T-cell (primary cell): ENCODE measurements around the gene PCBP1. TPM values are rescaled to one million over a fixed set of nuclear protein-coding genes. Genes with fewer than 3 reads are reported as not detected.

Experiments
- ATAC-seq, 4 experiments: fragments of 200-7000 bp in 3 of 4; fragments of 150-1000 bp in 1 of 4; cut with Tn5 transposase; replicated peaks in 1 of 4; 1 replicate in 3 of 4; 2 replicates in 1 of 4; pipeline ENCODE4 v1.10.0; 2021; ENCODE audit warnings: moderate library complexity in 3 of 4, mild to moderate bottlenecking in 2 of 4, moderate number of reproducible peaks in 1 of 4
- CTCF ChIA-PET, 2 donors: fragments of 300-600 bp; sonication (Branson Sonifier 250); formaldehyde crosslinking; loops; one replicate each; lab custom pipeline; 2022; ENCODE audit warnings: antibody characterized with exemption in 2 of 2; lab: Charles Lee
- POLR2A ChIA-PET, 2 donors: fragments of 300-600 bp; sonication (Branson Sonifier 250); formaldehyde crosslinking; loops; one replicate each; lab custom pipeline; 2022; ENCODE audit warnings: antibody characterized with exemption in 2 of 2; lab: Charles Lee
- DNase-seq, 35 experiments: peaks; one replicate each; pipeline versions ENCODE4 v3.0.0 to v3.0.0-alpha.2; 2013 to 2023
- H3K27ac ChIP-seq: one replicate; pipeline ENCODE4 v1.5.1; 2013; ENCODE audit warnings: low read length
- H3K27me3 ChIP-seq, 2 experiments: replicated peaks in 1 of 2; 1 replicate in 1 of 2; 2 replicates in 1 of 2; pipeline versions ENCODE4 v1.6.1 to v1.7.0; 2013; ENCODE audit warnings: low read length in 1 of 2, mixed read lengths in 1 of 2; ENCODE audit not compliant: control insufficient read depth in 2 of 2, insufficient read depth in 2 of 2; ENCODE audit errors: extremely low read depth in 1 of 2
- H3K36me3 ChIP-seq, 2 donors: 1 replicate in 1 of 2; 2 replicates in 1 of 2; pipeline versions ENCODE4 v1.6.1 to v1.7.0; 2013; ENCODE audit warnings: low read length in 1 of 2; ENCODE audit not compliant: control insufficient read depth in 2 of 2, insufficient read depth in 1 of 2; ENCODE audit errors: extremely low read depth in 1 of 2
- H3K4me1 ChIP-seq, 2 experiments: 1 replicate in 1 of 2; 2 replicates in 1 of 2; pipeline versions ENCODE4 v1.6.1 to v1.7.0; 2013; ENCODE audit warnings: low read length in 2 of 2, mixed read lengths in 1 of 2; ENCODE audit not compliant: insufficient read depth in 2 of 2, control insufficient read depth in 1 of 2; ENCODE audit errors: extremely low read depth in 1 of 2
- H3K4me3 ChIP-seq, 2 donors: 1 replicate in 1 of 2; 2 replicates in 1 of 2; pipeline versions ENCODE4 v1.5.1 to v1.7.0; 2013; ENCODE audit warnings: mild to moderate bottlenecking in 2 of 2, low read length in 1 of 2, moderate library complexity in 1 of 2; ENCODE audit not compliant: control insufficient read depth in 1 of 2; ENCODE audit errors: extremely low read depth in 1 of 2
- H3K9me3 ChIP-seq: 2 replicates; pipeline ENCODE4 v1.7.0; 2013
- H3K27ac Mint-ChIP-seq, 2 donors: one replicate each; pipeline ENCODE4 v1.8.0; 2020 to 2021; ENCODE audit warnings: mild to moderate bottlenecking in 2 of 2, mixed read lengths in 2 of 2
- H3K27me3 Mint-ChIP-seq, 2 donors: one replicate each; pipeline ENCODE4 v1.8.0; 2021 to 2022; ENCODE audit warnings: mixed read lengths in 2 of 2
- H3K36me3 Mint-ChIP-seq: one replicate; pipeline ENCODE4 v1.8.0; 2021; ENCODE audit warnings: mixed read lengths
- H3K4me1 Mint-ChIP-seq, 3 donors: one replicate each; pipeline ENCODE4 v1.8.0; 2020 to 2022; ENCODE audit warnings: mixed read lengths in 3 of 3, mild to moderate bottlenecking in 1 of 3
- H3K4me3 Mint-ChIP-seq, 3 donors: one replicate each; pipeline ENCODE4 v1.8.0; 2020 to 2022; ENCODE audit warnings: mild to moderate bottlenecking in 3 of 3, mixed read lengths in 3 of 3, moderate library complexity in 3 of 3
- H3K9me3 Mint-ChIP-seq, 3 donors: one replicate each; pipeline ENCODE4 v1.8.0; 2020 to 2022; ENCODE audit warnings: mixed read lengths in 3 of 3
- WGBS: methylation state at CpG from one replicate; pipeline ENCODE4 v1.1.5; 2013; ENCODE audit warnings: missing lambda C conversion rate; ENCODE audit not compliant: insufficient coverage; 5-methylcytosine and 5-hydroxymethylcytosine counted together
- total RNA-seq, 35 experiments: library from RNA in 6 of 35; stranded (reverse) in 6 of 35; fragments of 120-200 nt in 1 of 35; gene quantifications; one replicate each; pipeline versions ENCODE4 v1.2.1 to v1.2.4 and lab custom pipeline; 2013 to 2026

PCBP1 gene
- total RNA-seq, 5 donors from 2014 or later (not counting 1 experiment from before 2014, with no cell fraction given) = 303 to 431 (median 386) TPM

GRCh38 chr2:70070542-70071268 lies 16.6 kb upstream of the PCBP1 start:
- H3K9me3 Mint-ChIP-seq = no peaks in the 10 kb centered on the region
- no peaks in the 10 kb centered on the region for H3K27me3 Mint-ChIP-seq
- ChIA-PET CTCF (interaction anchor here (0.6 to 2.8 kb wide), 26 partner anchors 9 to 634 kb away, joined by 3 to 51 read pairs (median 4); partner anchors contain the start of genes C2orf42 (in 1 of the 2), MXD1 (in 1 of the 2), NFU1 (in 1 of the 2) and PCBP1 (in 1 of the 2)), POLR2A (interaction anchor here in 1 of 2 donors (0.6 to 1.0 kb wide), 4 partner anchors 15 to 1261 kb away, joined by 6 to 13 read pairs (median 10); partner anchors contain the start of genes MXD1 and ZNF638)
- H3K36me3 Mint-ChIP-seq = peaks cover 28% of the 10 kb centered on the region
- Histone ChIP-seq H3K9me3 (no peaks in the 10 kb centered on the region), H3K36me3 (peaks cover 0 to 29% of the 10 kb centered on the region in 2 donors), H3K27me3 (no peaks in the 10 kb centered on the region), H3K4me3 (peak overlapping the region; percentile 23 to 26), H3K27ac (peak overlapping the region; percentile 95), H3K4me1 (peaks cover 24 to 45% of the 10 kb centered on the region in 2 experiments)
- WGBS = 0% methylated on average over 1 of the region's 13 CpGs
- peak in 34 of 35 experiments; percentile 24 to 87 (median 48) for DNase-seq
- ATAC-seq = peak; percentile 49 to 80 (median 78)
- peak overlapping the region; percentile 56 to 72 (median 71) for H3K4me3 Mint-ChIP-seq
- peak overlapping the region; percentile 95 to 97 for H3K27ac Mint-ChIP-seq
- peaks cover 44 to 61% (median 59%) of the 10 kb centered on the region in 3 donors for H3K4me1 Mint-ChIP-seq

GRCh38 chr2:70073493-70073892 lies 13.8 kb upstream of the PCBP1 start:
- Histone ChIP-seq H3K27ac (no peak overlapping the region), H3K4me1 (peaks cover 23 to 37% of the 10 kb centered on the region in 2 experiments), H3K27me3 (no peaks in the 10 kb centered on the region), H3K9me3 (no peaks in the 10 kb centered on the region), H3K36me3 (peaks cover 0 to 40% of the 10 kb centered on the region in 2 donors), H3K4me3 (no peak overlapping the region)
- peaks cover 32% of the 10 kb centered on the region for H3K36me3 Mint-ChIP-seq
- H3K27me3 Mint-ChIP-seq = no peaks in the 10 kb centered on the region
- ChIA-PET POLR2A (interaction anchor here in 1 of 2 donors (0.7 to 1.1 kb wide), 3 partner anchors 9 to 360 kb away, joined by 3 to 10 read pairs (median 4); no protein-coding TSS in a partner anchor), CTCF (interaction anchor here (0.6 to 1.3 kb wide), 3 partner anchors 8 to 166 kb away, joined by 3 to 5 read pairs (median 3); no protein-coding TSS in a partner anchor)
- DNase-seq = no peak
- H3K9me3 Mint-ChIP-seq = no peaks in the 10 kb centered on the region
- H3K4me1 Mint-ChIP-seq = peaks cover 33 to 51% (median 49%) of the 10 kb centered on the region in 3 donors
- WGBS = 100% methylated on average over 2 of the region's 5 CpGs
- ATAC-seq = no peak
- peak overlapping the region; percentile 56 to 65 for H3K27ac Mint-ChIP-seq
- H3K4me3 Mint-ChIP-seq = no peak overlapping the region

GRCh38 chr2:70078384-70078783 lies 8.9 kb upstream of the PCBP1 start:
- Mint-ChIP-seq H3K27me3 (no peaks in the 10 kb centered on the region), H3K27ac (peak overlapping the region; percentile 2 to 77), H3K36me3 (peaks cover 56% of the 10 kb centered on the region), H3K4me3 (no peak overlapping the region), H3K9me3 (no peaks in the 10 kb centered on the region), H3K4me1 (peaks cover 30 to 56% (median 39%) of the 10 kb centered on the region in 3 donors)
- peaks cover 10 to 27% of the 10 kb centered on the region in 2 experiments for H3K4me1 ChIP-seq
- H3K27ac ChIP-seq = no peak overlapping the region
- no peaks in the 10 kb centered on the region for H3K27me3 ChIP-seq
- POLR2A ChIA-PET = no interaction called here
- CTCF ChIA-PET = interaction anchor here in 1 of 2 donors (0.6 to 1.4 kb wide), 2 partner anchors 9 to 164 kb away, joined by 4 to 5 read pairs; partner anchors contain the start of gene MXD1
- peak in 1 of 4 experiments; percentile 40 for ATAC-seq
- DNase-seq = no peak
- no peaks in the 10 kb centered on the region for H3K9me3 ChIP-seq
- H3K4me3 ChIP-seq = no peak overlapping the region
- H3K36me3 ChIP-seq = peaks cover 0 to 73% of the 10 kb centered on the region in 2 donors

GRCh38 chr2:70080610-70081200 lies 6.6 kb upstream of the PCBP1 start:
- Mint-ChIP-seq H3K27me3 (no peaks in the 10 kb centered on the region), H3K27ac (peak overlapping the region; percentile 48 to 63), H3K4me1 (peaks cover 49 to 66% (median 52%) of the 10 kb centered on the region in 3 donors), H3K9me3 (no peaks in the 10 kb centered on the region), H3K4me3 (no peak overlapping the region), H3K36me3 (peaks cover 55% of the 10 kb centered on the region)
- ChIA-PET POLR2A (interaction anchor here in 1 of 2 donors (0.6 kb wide), 1 partner anchor 17 kb away, joined by 3 read pairs; no protein-coding TSS in a partner anchor), CTCF (interaction anchor here in 1 of 2 donors (5.7 kb wide), 1 partner anchor 10 kb away, joined by 51 read pairs; no protein-coding TSS in a partner anchor)
- H3K36me3 ChIP-seq = peaks cover 0 to 61% of the 10 kb centered on the region in 2 donors
- H3K27me3 ChIP-seq = no peaks in the 10 kb centered on the region
- peaks cover 29 to 35% of the 10 kb centered on the region in 2 experiments for H3K4me1 ChIP-seq
- no peak for ATAC-seq
- no peak overlapping the region for H3K4me3 ChIP-seq
- H3K27ac ChIP-seq = no peak overlapping the region
- WGBS = 90% methylated on average over 3 of the region's 3 CpGs
- H3K9me3 ChIP-seq = no peaks in the 10 kb centered on the region
- DNase-seq = no peak

- no peak for DNase-seq
- Histone ChIP-seq H3K36me3 (peaks cover 0 to 55% of the 10 kb centered on the region in 2 donors), H3K4me1 (peaks cover 32 to 40% of the 10 kb centered on the region in 2 experiments), H3K9me3 (no peaks in the 10 kb centered on the region), H3K4me3 (no peak overlapping the region), H3K27ac (no peak overlapping the region), H3K27me3 (no peaks in the 10 kb centered on the region)
- Mint-ChIP-seq H3K4me3 (no peak overlapping the region), H3K4me1 (peaks cover 53 to 71% (median 55%) of the 10 kb centered on the region in 3 donors), H3K27ac (peak overlapping the region in 1 of 2 donors; percentile 63), H3K27me3 (no peaks in the 10 kb centered on the region), H3K36me3 (peaks cover 50% of the 10 kb centered on the region), H3K9me3 (no peaks in the 10 kb centered on the region)
- ChIA-PET POLR2A (interaction anchor here in 1 of 2 donors (0.6 kb wide), 1 partner anchor 201 kb away, joined by 3 read pairs; no protein-coding TSS in a partner anchor), CTCF (interaction anchor here in 1 of 2 donors (0.8 to 5.7 kb wide), 2 partner anchors 8 to 11 kb away, joined by 5 to 51 read pairs; no protein-coding TSS in a partner anchor)
- WGBS = 87% methylated on average over 2 of the region's 5 CpGs
- no peak for ATAC-seq
These were observed 6.1 kb upstream of the PCBP1 start for GRCh38 chr2:70081221-70081620.
